ENCODE measurements around the gene PPP1R9A.

DNA sequence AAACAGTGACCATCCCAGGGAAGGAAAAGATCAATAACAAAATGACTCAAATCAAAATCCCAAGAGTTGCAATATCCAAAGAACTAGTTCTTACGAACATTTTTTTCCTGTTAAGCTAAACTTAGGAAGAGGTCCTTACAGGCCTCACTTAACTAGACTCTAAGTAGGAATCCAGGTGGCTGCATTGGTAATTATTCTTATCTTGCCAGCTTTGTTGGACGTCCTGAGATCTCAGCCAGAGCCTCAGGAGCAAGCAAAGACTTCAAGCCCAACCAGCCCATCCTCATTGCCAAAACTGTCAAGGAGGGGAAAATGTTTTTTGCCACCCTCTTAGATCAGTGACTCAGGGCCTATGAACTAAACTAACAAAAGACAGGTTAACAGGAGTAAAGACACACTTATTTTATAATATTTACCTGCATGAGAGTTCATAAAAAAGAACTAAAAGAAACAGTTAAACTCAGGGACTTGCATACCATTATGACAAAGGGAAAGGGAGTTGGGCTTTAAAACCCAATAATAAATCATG is 18.3 kb upstream of the PPP1R9A start:
- TF ChIP-seq, protein P1, sequence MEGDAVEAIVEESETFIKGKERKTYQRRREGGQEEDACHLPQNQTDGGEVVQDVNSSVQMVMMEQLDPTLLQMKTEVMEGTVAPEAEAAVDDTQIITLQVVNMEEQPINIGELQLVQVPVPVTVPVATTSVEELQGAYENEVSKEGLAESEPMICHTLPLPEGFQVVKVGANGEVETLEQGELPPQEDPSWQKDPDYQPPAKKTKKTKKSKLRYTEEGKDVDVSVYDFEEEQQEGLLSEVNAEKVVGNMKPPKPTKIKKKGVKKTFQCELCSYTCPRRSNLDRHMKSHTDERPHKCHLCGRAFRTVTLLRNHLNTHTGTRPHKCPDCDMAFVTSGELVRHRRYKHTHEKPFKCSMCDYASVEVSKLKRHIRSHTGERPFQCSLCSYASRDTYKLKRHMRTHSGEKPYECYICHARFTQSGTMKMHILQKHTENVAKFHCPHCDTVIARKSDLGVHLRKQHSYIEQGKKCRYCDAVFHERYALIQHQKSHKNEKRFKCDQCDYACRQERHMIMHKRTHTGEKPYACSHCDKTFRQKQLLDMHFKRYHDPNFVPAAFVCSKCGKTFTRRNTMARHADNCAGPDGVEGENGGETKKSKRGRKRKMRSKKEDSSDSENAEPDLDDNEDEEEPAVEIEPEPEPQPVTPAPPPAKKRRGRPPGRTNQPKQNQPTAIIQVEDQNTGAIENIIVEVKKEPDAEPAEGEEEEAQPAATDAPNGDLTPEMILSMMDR (conservative IDR thresholded peaks at IDR 0.05; ENCODE audit: low read depth, low read length) = no peak
- TF ChIP-seq EZH2phosphoT487 (IDR thresholded peaks at IDR 0.05; ENCODE audit: borderline replicate concordance, low read length) = no peak

Measured in PC-3 (cell line).